ENCODE results near the gene ZSCAN18. TPM values are rescaled to one million over a fixed set of nuclear protein-coding genes. Genes with fewer than 3 reads are reported as not detected.

The ZSCAN18 gene
- total RNA-seq, 4 donors from 2014 or later: 9.0 to 49.6 (median 21.1) TPM

DNA sequence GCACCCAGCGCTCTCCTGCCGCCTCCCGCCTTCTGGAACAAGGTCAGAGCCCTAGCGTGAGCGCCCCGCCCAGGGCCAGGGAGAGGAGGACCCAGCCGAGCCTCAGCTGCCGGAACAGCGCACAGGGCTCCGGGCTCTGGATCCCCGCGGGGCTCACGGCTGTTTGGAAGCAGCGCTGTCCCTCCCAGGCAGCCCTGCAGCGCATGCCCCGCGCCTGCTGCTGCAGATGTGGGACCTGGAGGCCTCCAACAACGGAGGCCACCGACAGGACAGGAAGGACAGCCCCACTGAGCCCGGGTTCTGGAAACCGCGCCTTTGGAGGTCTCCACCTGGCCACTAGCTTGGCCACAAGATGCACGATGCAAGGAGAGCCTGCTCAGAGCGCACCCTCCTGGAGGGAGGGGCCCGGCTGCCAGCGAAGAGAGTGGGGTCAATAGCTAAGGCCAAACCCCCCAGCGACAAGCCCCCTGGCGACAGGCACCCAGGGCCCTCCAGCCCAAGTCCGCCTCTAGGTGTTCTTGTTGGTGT is 12.6 kb downstream of the ZSCAN18 start:
- DNase-seq: no peak
- intact Hi-C loops (cut with DNase I): no loop called here
- 93 to 100% methylated on average over 1 to 3 of the region's 29 CpGs for WGBS, 2 donors
- TF ChIP-seq, protein P1, sequence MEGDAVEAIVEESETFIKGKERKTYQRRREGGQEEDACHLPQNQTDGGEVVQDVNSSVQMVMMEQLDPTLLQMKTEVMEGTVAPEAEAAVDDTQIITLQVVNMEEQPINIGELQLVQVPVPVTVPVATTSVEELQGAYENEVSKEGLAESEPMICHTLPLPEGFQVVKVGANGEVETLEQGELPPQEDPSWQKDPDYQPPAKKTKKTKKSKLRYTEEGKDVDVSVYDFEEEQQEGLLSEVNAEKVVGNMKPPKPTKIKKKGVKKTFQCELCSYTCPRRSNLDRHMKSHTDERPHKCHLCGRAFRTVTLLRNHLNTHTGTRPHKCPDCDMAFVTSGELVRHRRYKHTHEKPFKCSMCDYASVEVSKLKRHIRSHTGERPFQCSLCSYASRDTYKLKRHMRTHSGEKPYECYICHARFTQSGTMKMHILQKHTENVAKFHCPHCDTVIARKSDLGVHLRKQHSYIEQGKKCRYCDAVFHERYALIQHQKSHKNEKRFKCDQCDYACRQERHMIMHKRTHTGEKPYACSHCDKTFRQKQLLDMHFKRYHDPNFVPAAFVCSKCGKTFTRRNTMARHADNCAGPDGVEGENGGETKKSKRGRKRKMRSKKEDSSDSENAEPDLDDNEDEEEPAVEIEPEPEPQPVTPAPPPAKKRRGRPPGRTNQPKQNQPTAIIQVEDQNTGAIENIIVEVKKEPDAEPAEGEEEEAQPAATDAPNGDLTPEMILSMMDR (IDR thresholded peaks at IDR 0.05): no peak
- no peak for TF ChIP-seq POLR2A (IDR thresholded peaks at IDR 0.05)
- H3K27me3 ChIP-seq: no peaks in the 10 kb centered on the region
- H3K27ac ChIP-seq: no peak overlapping the region
- H3K36me3 ChIP-seq: peaks cover 14 to 72% (median 14%) of the 10 kb centered on the region in 3 donors
- H3K4me3 ChIP-seq: peak overlapping the region in 1 of 4 donors; percentile 6
- H3K4me1 ChIP-seq: no peaks in the 10 kb centered on the region
- peaks cover 3 to 96% (median 72%) of the 10 kb centered on the region in 3 donors for H3K9me3 ChIP-seq

GRCh38 chr19:58084596-58085347 is 13.3 kb downstream of the ZSCAN18 start:
- TF ChIP-seq, protein P1 (IDR thresholded peaks at IDR 0.05): no peak

DNA sequence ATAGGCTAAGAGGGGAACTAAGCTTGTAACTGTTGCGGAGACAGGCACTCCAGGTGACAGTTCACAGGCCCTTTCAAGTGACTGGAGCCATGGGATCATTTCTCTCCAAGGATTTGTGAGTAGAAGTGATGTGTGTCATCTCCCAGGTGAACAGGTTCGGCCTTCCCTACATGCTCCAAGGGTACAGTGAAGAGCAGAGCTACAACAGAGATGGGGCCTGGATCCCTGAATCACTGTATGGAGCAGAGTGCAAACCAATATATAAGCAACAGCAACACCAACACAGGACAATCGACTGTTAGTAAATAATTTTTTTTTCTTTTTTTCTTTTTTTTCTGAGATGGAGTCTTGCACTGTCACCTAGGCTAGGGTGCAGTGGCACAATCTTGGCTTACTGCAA is 15.0 kb downstream of the ZSCAN18 start:
- H3K27ac ChIP-seq: no peak overlapping the region
- intact Hi-C loops (cut with DNase I): no loop called here
- H3K36me3 ChIP-seq: peaks cover 14 to 53% (median 14%) of the 10 kb centered on the region in 3 donors
- DNase-seq: no peak
- peaks cover 3 to 93% (median 58%) of the 10 kb centered on the region in 3 donors for H3K9me3 ChIP-seq
- WGBS, 2 donors: 89 to 93% methylated on average over 3 of the region's 3 CpGs
- H3K4me1 ChIP-seq: no peaks in the 10 kb centered on the region
- H3K27me3 ChIP-seq: no peaks in the 10 kb centered on the region
- no peak for TF ChIP-seq POLR2A (IDR thresholded peaks at IDR 0.05)
- TF ChIP-seq, protein P1 (IDR thresholded peaks at IDR 0.05): no peak
- no peak overlapping the region for H3K4me3 ChIP-seq

More at GRCh38 chr19:58084596-58085347, 13.3 kb downstream of the ZSCAN18 start:
- WGBS, 2 donors: 94% methylated on average over 7 of the region's 69 CpGs; no CpG with 5 or more reads in 1 of the 2 donors
- peaks cover 3 to 96% (median 66%) of the 10 kb centered on the region in 3 donors for H3K9me3 ChIP-seq
- peak overlapping the region in 1 of 4 donors; percentile 6 for H3K4me3 ChIP-seq
- DNase-seq: no peak
- intact Hi-C loops (cut with DNase I): no loop called here
- peaks cover 14 to 65% (median 14%) of the 10 kb centered on the region in 3 donors for H3K36me3 ChIP-seq
- no peaks in the 10 kb centered on the region for H3K27me3 ChIP-seq
- no peak overlapping the region for H3K27ac ChIP-seq
- no peaks in the 10 kb centered on the region for H3K4me1 ChIP-seq

- H3K36me3 ChIP-seq: peaks cover 3 to 21% (median 4%) of the 10 kb centered on the region in 3 donors
- peaks cover 3 to 88% (median 45%) of the 10 kb centered on the region in 3 donors for H3K9me3 ChIP-seq
- H3K4me3 ChIP-seq: no peak overlapping the region
- 78 to 86% methylated on average over 10 of the region's 10 CpGs for WGBS, 2 donors
- TF ChIP-seq, protein P1 (IDR thresholded peaks at IDR 0.05): no peak
- TF ChIP-seq POLR2A (IDR thresholded peaks at IDR 0.05): no peak
- H3K27ac ChIP-seq: no peak overlapping the region
- H3K27me3 ChIP-seq: no peaks in the 10 kb centered on the region
- no peaks in the 10 kb centered on the region for H3K4me1 ChIP-seq
- DNase-seq: no peak
- intact Hi-C loops (cut with DNase I): no loop called here
Observed at GRCh38 chr19:58079792-58080191, 18.2 kb downstream of the ZSCAN18 start.

DNA sequence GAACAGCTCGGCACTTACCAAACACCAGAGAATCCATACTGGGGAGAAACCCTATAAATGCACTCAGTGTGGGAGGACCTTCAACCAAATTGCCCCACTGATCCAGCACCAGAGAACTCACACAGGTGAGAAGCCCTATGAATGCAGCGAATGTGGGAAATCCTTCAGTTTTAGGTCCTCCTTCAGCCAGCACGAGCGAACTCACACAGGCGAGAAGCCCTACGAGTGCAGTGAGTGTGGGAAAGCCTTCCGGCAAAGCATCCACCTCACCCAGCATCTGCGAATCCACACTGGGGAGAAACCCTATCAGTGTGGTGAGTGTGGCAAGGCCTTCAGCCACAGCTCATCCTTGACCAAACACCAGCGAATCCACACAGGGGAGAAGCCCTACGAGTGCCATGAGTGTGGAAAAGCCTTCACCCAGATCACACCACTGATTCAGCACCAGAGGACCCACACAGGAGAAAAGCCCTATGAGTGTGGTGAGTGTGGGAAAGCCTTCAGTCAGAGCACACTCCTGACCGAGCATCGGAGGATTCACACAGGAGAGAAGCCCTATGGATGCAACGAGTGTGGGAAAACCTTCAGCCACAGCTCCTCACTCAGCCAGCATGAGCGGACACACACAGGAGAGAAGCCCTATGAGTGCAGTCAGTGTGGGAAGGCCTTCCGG is 30.7 kb downstream of the ZSCAN18 start:
- Histone ChIP-seq H3K36me3 (peaks cover 0 to 61% (median 0%) of the 10 kb centered on the region in 3 donors), H3K27ac (no peak overlapping the region), H3K9me3 (peaks cover 0 to 94% (median 77%) of the 10 kb centered on the region in 3 donors), H3K4me3 (peak overlapping the region in 1 of 4 donors; percentile 10), H3K27me3 (no peaks in the 10 kb centered on the region), H3K4me1 (no peaks in the 10 kb centered on the region)
- DNase-seq: no peak
- TF ChIP-seq, protein P1 (IDR thresholded peaks at IDR 0.05): no peak
- TF ChIP-seq POLR2A (IDR thresholded peaks at IDR 0.05): no peak
- 88 to 92% methylated on average over 9 of the region's 15 CpGs for WGBS, 2 donors
- intact Hi-C loops (cut with DNase I): no loop called here

Measured in esophagus squamous epithelium (tissue), 5 donors.